Gastrocnemius medialis (tissue), 4 donors: ENCODE results near the gene AFF3.

Experiments used
- CTCF ChIP-seq, 5 experiments: fragments of 450-650 bp in 3 of 5; fragments of 200-600 bp in 2 of 5; sonication (generic) in 2 of 5; IDR thresholded peaks in 4 of 5; conservative IDR thresholded peaks in 1 of 5; 1 replicate in 4 of 5; 2 replicates in 1 of 5; pipeline ENCODE4 v1.5.1; 2016 to 2019; ENCODE audit warnings: antibody characterized with exemption in 5 of 5, mild to moderate bottlenecking in 3 of 5, moderate library complexity in 3 of 5
- POLR2A ChIP-seq, 2 donors: fragments of 450-650 bp; IDR thresholded peaks; one replicate each; pipeline ENCODE4 v1.6.1; 2017; ENCODE audit warnings: antibody characterized with exemption in 2 of 2, mild to moderate bottlenecking in 2 of 2, moderate library complexity in 2 of 2

GRCh38 chr2:99756059-99756458 lies 386.3 kb downstream of the AFF3 start:
- no peak for TF ChIP-seq CTCF (IDR thresholded peaks at IDR 0.05 in 4 of 5, conservative IDR thresholded peaks at IDR 0.05 in 1 of 5)
- TF ChIP-seq POLR2A (IDR thresholded peaks at IDR 0.05) = no peak
